H1 (cell line): ENCODE results near the gene CADM1. TPM values are rescaled to one million over a fixed set of nuclear protein-coding genes. Genes with fewer than 3 reads are reported as not detected.

Experiments
- CTCF ChIA-PET: fragments of 300-600 bp; sonication (Branson Sonifier 250); formaldehyde crosslinking; loops from one replicate; lab custom pipeline; 2021; ENCODE audit not compliant: partially characterized antibody; lab: Charles Lee
- POLR2A ChIA-PET: fragments of 300-600 bp; sonication (Branson Sonifier 250); formaldehyde crosslinking; loops from one replicate; lab custom pipeline; 2021; ENCODE audit warnings: inconsistent platforms; ENCODE audit not compliant: partially characterized antibody; lab: Charles Lee
- DNase-seq, 2 experiments: peaks; one replicate each; pipeline versions ENCODE4 v3.0.0 to v3.0.0-alpha.2; 2010 to 2022; ENCODE audit warnings: low spot score in 2 of 2, low read depth in 1 of 2, mixed read lengths in 1 of 2
- FAIRE-seq: peaks from 2 replicates; lab custom pipeline; 2011; peaks lifted over from hg19 to GRCh38; lab: Jason Lieb, UNC
- H2AFZ ChIP-seq: 2 replicates; pipeline ENCODE4 v1.8.1; 2012; ENCODE audit warnings: low read length, inconsistent platforms
- H2AK5ac ChIP-seq: 2 replicates; pipeline ENCODE4 v1.6.1; 2013; ENCODE audit warnings: low read depth, low read length
- H2BK120ac ChIP-seq: replicated peaks from 2 replicates; pipeline ENCODE3; 2013; ENCODE audit warnings: low read depth, low read length, inconsistent platforms
- H2BK12ac ChIP-seq: 2 replicates; pipeline ENCODE4 v1.6.1; 2013; ENCODE audit warnings: low read depth, low read length
- H2BK15ac ChIP-seq: 2 replicates; pipeline ENCODE4 v1.6.1; 2013; ENCODE audit warnings: low read length
- H2BK20ac ChIP-seq: 2 replicates; pipeline ENCODE4 v1.6.1; 2013; ENCODE audit warnings: low read length
- H2BK5ac ChIP-seq: 2 replicates; pipeline ENCODE4 v1.6.1; 2013; ENCODE audit warnings: low read depth, low read length
- H3K14ac ChIP-seq: 2 replicates; pipeline ENCODE4 v1.6.1; 2013; ENCODE audit warnings: inconsistent platforms; ENCODE audit not compliant: insufficient read length
- H3K18ac ChIP-seq: 2 replicates; pipeline ENCODE4 v1.6.1; 2013; ENCODE audit warnings: low read length; ENCODE audit errors: extremely low read depth
- H3K23ac ChIP-seq: 2 replicates; pipeline ENCODE4 v1.6.1; 2013; ENCODE audit warnings: inconsistent platforms; ENCODE audit not compliant: insufficient read length
- H3K23me2 ChIP-seq: 2 replicates; pipeline ENCODE4 v1.6.1; 2013; ENCODE audit warnings: low read depth, low read length
- H3K27ac ChIP-seq: 2 replicates; pipeline ENCODE4 v1.6.1; 2011; ENCODE audit warnings: low read depth, low read length, inconsistent platforms
- H3K27me3 ChIP-seq, 4 experiments: replicated peaks in 1 of 4; 1 replicate in 1 of 4; 2 replicates in 3 of 4; pipeline versions ENCODE4 v1.6.1 to v1.8.1; 2011 to 2013; ENCODE audit warnings: low read length in 3 of 4, mild to moderate bottlenecking in 3 of 4, inconsistent platforms in 2 of 4, mixed read lengths in 2 of 4, moderate library complexity in 1 of 4; ENCODE audit not compliant: control insufficient read depth in 3 of 4, insufficient read depth in 3 of 4; ENCODE audit errors: extremely low read depth in 1 of 4
- H3K36me3 ChIP-seq, 4 experiments: 2 replicates each; pipeline versions ENCODE4 v1.6.1 to v1.8.1; 2011 to 2013; ENCODE audit warnings: mild to moderate bottlenecking in 4 of 4, low read length in 3 of 4, moderate library complexity in 2 of 4, control low read depth in 1 of 4, inconsistent platforms in 1 of 4; ENCODE audit not compliant: insufficient read depth in 4 of 4, control insufficient read depth in 2 of 4
- H3K4ac ChIP-seq: replicated peaks from 2 replicates; pipeline ENCODE3; 2013; ENCODE audit warnings: low read length, low read depth, mixed read lengths, inconsistent platforms; ENCODE audit not compliant: insufficient read length
- H3K4me1 ChIP-seq, 4 experiments: replicated peaks in 1 of 4; 1 replicate in 1 of 4; 2 replicates in 3 of 4; pipeline versions ENCODE4 v1.6.1 to v1.8.1; 2011 to 2013; ENCODE audit warnings: low read length in 3 of 4, inconsistent platforms in 2 of 4, mixed read lengths in 1 of 4; ENCODE audit not compliant: insufficient read depth in 4 of 4, control insufficient read depth in 3 of 4
- H3K4me2 ChIP-seq, 2 experiments: 2 replicates each; pipeline versions ENCODE4 v1.6.1 to v1.8.1; 2011 to 2013; ENCODE audit warnings: low read depth in 2 of 2, low read length in 2 of 2, control low read depth in 1 of 2, inconsistent platforms in 1 of 2, mild to moderate bottlenecking in 1 of 2; ENCODE audit not compliant: insufficient read depth in 1 of 2
- H3K4me3 ChIP-seq, 4 experiments: fragments of 200-600, 300-600 bp in 1 of 4; sonication (generic), shearing (Covaris generic), sonication (Bioruptor Twin) in 1 of 4; 2 replicates each; pipeline versions ENCODE4 v1.5.1 to v1.8.1; 2011 to 2016; ENCODE audit warnings: low read length in 4 of 4, low read depth in 3 of 4, control low read depth in 2 of 4, inconsistent platforms in 2 of 4, mild to moderate bottlenecking in 2 of 4, mixed read lengths in 1 of 4, moderate library complexity in 1 of 4; ENCODE audit not compliant: insufficient read depth in 2 of 4; ENCODE audit errors: extremely low read depth in 1 of 4
- H3K56ac ChIP-seq: replicated peaks from 2 replicates; pipeline ENCODE3; 2013; ENCODE audit warnings: low read depth, mild to moderate bottlenecking, mixed read lengths, low read length, inconsistent platforms; ENCODE audit not compliant: insufficient read length
- H3K79me1 ChIP-seq: 2 replicates; pipeline ENCODE4 v1.6.1; 2013; ENCODE audit warnings: low read depth, low read length, control low read depth
- H3K79me2 ChIP-seq, 2 experiments: 2 replicates each; pipeline versions ENCODE4 v1.6.1 to v1.8.1; 2012 to 2013; ENCODE audit warnings: low read length in 2 of 2, mild to moderate bottlenecking in 2 of 2, inconsistent platforms in 1 of 2; ENCODE audit not compliant: insufficient read depth in 2 of 2, control insufficient read depth in 1 of 2
- H3K9ac ChIP-seq, 4 experiments: replicated peaks in 1 of 4; 1 replicate in 1 of 4; 2 replicates in 3 of 4; pipeline versions ENCODE4 v1.6.1 to v1.8.1; 2011 to 2013; ENCODE audit warnings: low read depth in 3 of 4, low read length in 3 of 4, control low read depth in 2 of 4, mild to moderate bottlenecking in 2 of 4, moderate library complexity in 2 of 4, inconsistent platforms in 1 of 4; ENCODE audit errors: extremely low read depth in 1 of 4
- H3K9me3 ChIP-seq, 2 experiments: 2 replicates each; pipeline versions ENCODE4 v1.6.1 to v1.8.1; 2012 to 2013; ENCODE audit warnings: mild to moderate bottlenecking in 2 of 2, moderate library complexity in 2 of 2, control low read depth in 1 of 2, inconsistent platforms in 1 of 2, low read depth in 1 of 2, low read length in 1 of 2, mixed read lengths in 1 of 2; ENCODE audit not compliant: insufficient read depth in 2 of 2
- H4K20me1 ChIP-seq, 2 experiments: replicated peaks in 1 of 2; 2 replicates each; pipeline versions ENCODE3 to v1.8.1; 2011 to 2013; ENCODE audit warnings: inconsistent platforms in 2 of 2, low read length in 2 of 2, mild to moderate bottlenecking in 1 of 2; ENCODE audit not compliant: insufficient read depth in 2 of 2, control insufficient read depth in 1 of 2
- H4K5ac ChIP-seq: 2 replicates; pipeline ENCODE4 v1.6.1; 2013; ENCODE audit warnings: low read length, low read depth, mixed read lengths, inconsistent platforms; ENCODE audit not compliant: insufficient read length
- H4K8ac ChIP-seq: 2 replicates; pipeline ENCODE4 v1.8.0; 2013; ENCODE audit warnings: mild to moderate bottlenecking, moderate library complexity, low read length, inconsistent platforms; ENCODE audit not compliant: insufficient read depth; ENCODE audit errors: extremely low read depth
- H4K91ac ChIP-seq: replicated peaks from 2 replicates; pipeline ENCODE3; 2013; ENCODE audit warnings: low read length, mixed read lengths, inconsistent platforms; ENCODE audit not compliant: insufficient read length
- ATF3 ChIP-seq: IDR thresholded peaks from 2 replicates; pipeline ENCODE4 v1.6.1; 2011; ENCODE audit warnings: low read depth, mild to moderate bottlenecking, low read length; ENCODE audit not compliant: insufficient read depth
- BACH1 ChIP-seq: IDR thresholded peaks from 2 replicates; pipeline ENCODE4 v1.6.1; 2012; ENCODE audit warnings: low read length, improper control_type of control experiment
- CHD1 ChIP-seq: IDR thresholded peaks from 2 replicates; pipeline ENCODE4 v1.6.1; 2012; ENCODE audit warnings: low read depth, low read length, improper control_type of control experiment
- CREB1 ChIP-seq: IDR thresholded peaks from 2 replicates; pipeline ENCODE4 v1.6.1; 2012; ENCODE audit warnings: inconsistent platforms
- EZH2 ChIP-seq: fragments of 200-600 bp; sonication (generic); IDR thresholded peaks from 2 replicates; pipeline ENCODE4 v1.7.1; 2012; ENCODE audit warnings: low read depth, mild to moderate bottlenecking, moderate library complexity, low read length, inconsistent platforms; ENCODE audit not compliant: severe bottlenecking
- JUN ChIP-seq: IDR thresholded peaks from 2 replicates; pipeline ENCODE4 v1.6.1; 2011; ENCODE audit warnings: low read depth, mild to moderate bottlenecking, improper control_type of control experiment, low read length
- JUND ChIP-seq: IDR thresholded peaks from 2 replicates; pipeline ENCODE4 v1.6.1; 2011; ENCODE audit warnings: mild to moderate bottlenecking, improper control_type of control experiment, low read length
- RBBP5 ChIP-seq: IDR thresholded peaks from 2 replicates; pipeline ENCODE4 v1.7.1; 2012; ENCODE audit warnings: low read depth, mild to moderate bottlenecking, inconsistent platforms, low read length, moderate library complexity, borderline replicate concordance
- RXRA ChIP-seq: IDR thresholded peaks from 2 replicates; pipeline ENCODE4 v1.6.1; 2011; ENCODE audit warnings: low read depth, mild to moderate bottlenecking, low read length, moderate library complexity; ENCODE audit not compliant: insufficient read depth
- SAP30 ChIP-seq: fragments of 300-600 bp; sonication (generic); IDR thresholded peaks from 2 replicates; pipeline ENCODE4 v1.7.1; 2012; ENCODE audit warnings: low read length, moderate library complexity, mild to moderate bottlenecking, inconsistent platforms; ENCODE audit not compliant: insufficient read depth, insufficient replicate concordance
- SP1 ChIP-seq: IDR thresholded peaks from 2 replicates; pipeline ENCODE4 v1.6.1; 2011; ENCODE audit warnings: low read depth, low read length
- SRF ChIP-seq: IDR thresholded peaks from 2 replicates; pipeline ENCODE4 v1.6.1; 2011; ENCODE audit warnings: mild to moderate bottlenecking, low read depth, low read length, moderate library complexity
- ZNF274 ChIP-seq: IDR thresholded peaks from 2 replicates; pipeline ENCODE4 v1.7.0; 2012; ENCODE audit warnings: low read length, borderline replicate concordance; ENCODE audit errors: extremely low read depth
- WGBS, 2 experiments: shearing (Covaris generic) in 1 of 2; methylation state at CpG; one replicate each; pipeline versions ENCODE4 v1.1.6 to v1.1.7; 2013 to 2015; ENCODE audit warnings: low lambda C conversion rate in 2 of 2, mixed read lengths in 2 of 2, inconsistent platforms in 1 of 2, low coverage in 1 of 2, missing lambda C conversion rate in 1 of 2; ENCODE audit not compliant: insufficient replicate concordance in 2 of 2, insufficient coverage in 1 of 2, insufficient read length in 1 of 2; ENCODE audit errors: extremely low coverage in 1 of 2, missing lambda C conversion rate in 1 of 2; 5-methylcytosine and 5-hydroxymethylcytosine counted together
- polyA plus RNA-seq, 7 experiments: library from polyadenylated mRNA; depleted of rRNA in 3 of 7; stranded (reverse) in 5 of 7; unstranded in 2 of 7; fragments of >200 nt in 5 of 7; fragments of 200-250 nt in 2 of 7; gene quantifications; 1 replicate in 5 of 7; 2 replicates in 1 of 7; 4 replicates in 1 of 7; pipeline versions ENCODE4 v1.2.1 to v1.2.3, GENCODE V29; 2011 to 2013; ENCODE audit warnings: missing spikeins in 2 of 7, mixed read lengths in 2 of 7
- total RNA-seq: library from RNA; stranded (reverse); fragmentation: NEBNext Ultra II Directional; extraction: Animal tissue kit (Norgen Biotek cat#: 25700); gene quantifications from 2 replicates; pipeline ENCODE4 v1.2.1, GENCODE V29; 2021

Gene CADM1
- total and polyA plus RNA-seq, 2 of the 8 experiments (the other 6 are each of a cell fraction or from before 2014, with no cell fraction given) = 8.3 to 25.3 TPM

- H4K8ac ChIP-seq = no peak overlapping the region
- H2BK12ac ChIP-seq = no peak overlapping the region
- H3K4ac ChIP-seq = no peak overlapping the region
- H4K20me1 ChIP-seq = no peaks in the 10 kb centered on the region
- POLR2A ChIA-PET = no interaction called here
- H2BK15ac ChIP-seq = peak overlapping the region; percentile 89; the same call in 1 of the 2 replicates
- no peak overlapping the region for H3K27ac ChIP-seq
- no peak overlapping the region; the same call in 1 of the 2 replicates for H2AK5ac ChIP-seq
- H3K9me3 ChIP-seq = no peaks in the 10 kb centered on the region
- CTCF ChIA-PET = interaction anchor here (0.6 to 2.9 kb wide), 3 partner anchors 17 to 293 kb away, joined by 3 to 13 read pairs (median 4); no protein-coding TSS in a partner anchor
- no peaks in the 10 kb centered on the region for H3K79me2 ChIP-seq
- H2AFZ ChIP-seq = no peak overlapping the region
- H2BK120ac ChIP-seq = no peak overlapping the region
- FAIRE-seq (no peak), DNase-seq (no peak)
- H3K27me3 ChIP-seq = no peaks in the 10 kb centered on the region
- 86% methylated on average over 2 of the region's 2 CpGs; no CpG with 5 or more reads in 1 of the 2 experiments for whole genome bisulfite sequencing, 2 experiments
- no peak overlapping the region for H3K9ac ChIP-seq
- peaks cover 4% of the 10 kb centered on the region; the same call in 1 of the 2 replicates for H3K23me2 ChIP-seq
- H3K18ac ChIP-seq = no peak overlapping the region
- no peak overlapping the region for H4K91ac ChIP-seq
- H3K36me3 ChIP-seq = no peaks in the 10 kb centered on the region
- H4K5ac ChIP-seq = no peak overlapping the region
- no peak overlapping the region for H2BK20ac ChIP-seq
- H3K14ac ChIP-seq = no peak overlapping the region
- no peak overlapping the region for H3K56ac ChIP-seq
- H3K4me1 ChIP-seq = peaks cover 3 to 13% (median 10%) of the 10 kb centered on the region in 4 experiments
- no peak overlapping the region for H3K4me2 ChIP-seq
- no peak overlapping the region for H3K4me3 ChIP-seq
- no peaks in the 10 kb centered on the region for H3K79me1 ChIP-seq
- no peak overlapping the region for H2BK5ac ChIP-seq
- no peak overlapping the region for H3K23ac ChIP-seq
- no peak for TF ChIP-seq EZH2
- no peak for TF ChIP-seq RXRA
- TF ChIP-seq SP1 = no peak
- TF ChIP-seq RBBP5 = no peak
- no peak for TF ChIP-seq JUND
- TF ChIP-seq JUN = no peak
- TF ChIP-seq BACH1 = no peak
- no peak for TF ChIP-seq CREB1
- TF ChIP-seq ZNF274 = no peak
- no peak for TF ChIP-seq SAP30
- no peak for TF ChIP-seq SRF
- no peak for TF ChIP-seq CHD1
- no peak for TF ChIP-seq ATF3
These were observed 41.5 kb upstream of the CADM1 start for GRCh38 chr11:115545581-115546210.
